GM21528 (cell line): ENCODE data around the gene XPO6.

ENCODE experiments used
- ATAC-seq: cut with Tn5 transposase; IDR thresholded peaks from one replicate; pipeline ENCODE4 v1.9.1; 2021; ENCODE audit warnings: mild to moderate bottlenecking, moderate library complexity; ENCODE audit not compliant: unreplicated experiment, low FRiP score

The XPO6 gene

DNA sequence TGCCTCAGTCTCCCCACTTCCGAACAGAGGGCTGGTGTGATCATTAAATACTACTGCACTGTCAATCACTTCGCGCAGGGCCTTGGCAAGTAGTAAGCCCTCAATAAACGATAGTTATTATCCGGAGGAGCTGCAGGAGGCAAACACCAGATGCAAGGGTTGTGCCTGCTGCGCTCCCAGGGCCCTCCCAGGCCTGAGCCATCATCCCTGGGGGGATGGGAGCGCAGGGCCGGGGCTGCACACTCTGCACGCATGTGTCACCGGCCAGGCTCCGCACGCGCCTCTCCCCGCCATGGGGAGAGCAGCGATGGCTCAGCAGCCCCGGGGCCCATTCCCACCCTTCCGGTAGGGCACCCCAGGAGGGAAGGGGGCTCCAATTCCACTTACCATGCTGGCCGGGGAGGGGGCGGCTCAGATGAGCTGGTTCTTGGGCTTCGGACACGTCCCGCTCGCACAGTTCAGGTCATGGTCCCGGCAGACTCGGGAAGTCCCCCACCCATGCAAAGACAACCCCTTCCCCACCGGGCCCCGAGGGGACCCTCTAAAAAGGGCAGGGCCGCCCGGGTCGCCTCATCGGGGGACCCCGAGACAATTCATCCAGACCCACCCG is 681 bp downstream of the XPO6 start:
- peak; percentile 38 for ATAC-seq

DNA sequence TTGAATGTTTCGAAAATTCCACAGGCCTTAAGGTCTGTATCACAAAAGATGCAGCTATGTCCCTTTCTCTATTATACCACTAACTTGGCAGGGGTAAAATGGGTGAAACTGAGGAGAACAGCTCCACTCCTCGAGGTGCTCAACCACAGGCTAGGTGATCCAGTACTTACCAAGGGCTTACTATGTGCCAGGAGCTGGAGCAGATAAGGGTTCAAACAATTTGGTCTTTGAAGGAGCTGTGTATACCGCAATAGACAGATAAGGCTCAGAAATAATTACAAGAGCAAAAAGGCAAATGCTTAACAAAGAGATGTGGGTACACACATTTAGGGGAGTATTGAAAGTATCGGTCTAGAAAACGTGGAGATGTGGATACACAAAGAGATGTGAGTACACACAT is 1.5 kb downstream of the XPO6 start:
- no peak for ATAC-seq

DNA sequence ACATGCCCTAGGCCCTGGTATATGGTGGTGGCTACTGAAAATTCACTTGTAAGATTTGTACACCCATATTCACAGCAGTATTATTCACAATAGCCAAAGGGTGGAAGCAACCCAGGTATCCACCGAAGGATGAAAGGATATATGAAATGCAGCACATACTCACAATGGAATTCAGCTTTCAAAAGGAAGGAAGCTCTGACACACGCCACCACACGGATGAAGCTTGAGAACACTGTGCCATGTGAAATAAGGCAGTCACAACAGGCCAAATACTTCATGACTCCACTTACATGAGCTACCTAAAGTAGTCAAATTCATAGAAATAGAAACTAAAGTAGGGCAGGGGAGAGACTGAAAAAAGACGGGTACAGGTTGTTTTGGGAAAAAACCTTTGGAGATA is 2.9 kb downstream of the XPO6 start:
- ATAC-seq, result no peak

DNA sequence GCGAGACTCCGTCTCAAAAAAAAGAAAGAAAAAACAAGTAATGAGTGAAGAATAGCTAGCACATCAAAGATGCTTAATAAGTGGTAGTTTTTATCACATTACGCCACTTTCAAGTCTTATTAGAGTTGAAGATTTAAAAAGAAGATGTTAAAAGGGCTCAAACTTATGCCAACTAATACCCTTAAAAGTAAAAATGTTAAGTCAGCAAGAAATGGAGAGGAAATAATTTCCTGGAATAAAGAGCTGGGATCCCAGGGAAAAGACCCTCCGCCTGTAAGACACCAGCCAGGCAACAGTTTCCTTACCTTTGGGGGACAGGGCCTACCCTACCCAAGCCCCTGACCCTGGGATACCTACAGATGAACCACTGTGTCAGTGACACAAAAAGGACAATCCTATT is 3.6 kb downstream of the XPO6 start:
- no peak for ATAC-seq

DNA sequence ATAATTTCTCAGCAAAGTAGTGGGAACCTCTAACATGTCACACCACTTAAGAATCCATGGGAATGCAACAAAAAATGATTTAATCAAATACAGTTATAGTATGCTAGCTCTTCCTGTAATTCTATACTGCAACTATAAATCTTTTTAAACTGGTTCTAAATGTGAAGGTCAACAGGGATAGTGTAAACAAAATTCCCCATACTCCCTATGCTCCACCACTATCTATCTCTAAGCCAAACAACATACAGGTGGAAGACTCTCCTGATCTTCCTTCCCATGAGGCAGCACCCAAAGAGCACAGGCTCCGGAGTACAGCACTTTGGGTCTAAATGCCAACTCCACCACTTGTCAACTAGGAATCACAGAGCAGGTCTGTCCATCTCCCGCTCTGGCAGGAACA is 4.4 kb downstream of the XPO6 start:
- ATAC-seq, result no peak

DNA sequence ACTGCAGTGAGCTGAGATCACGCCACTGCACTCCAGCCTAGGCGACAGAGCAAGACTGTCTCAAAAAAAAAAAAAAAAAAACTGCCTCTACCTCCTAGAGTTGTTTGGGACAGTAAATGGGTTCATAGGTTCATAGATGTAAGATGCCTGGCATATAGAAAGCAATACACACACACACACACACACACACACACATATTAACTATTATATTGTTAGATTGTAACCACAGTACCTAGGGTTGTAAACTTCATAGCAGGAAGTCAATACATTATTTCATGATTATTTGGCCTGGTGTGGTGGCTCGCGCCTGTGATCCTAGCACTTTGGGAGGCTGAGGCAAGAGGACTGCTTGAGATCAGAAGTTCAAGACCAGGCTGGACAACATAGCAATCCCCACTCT is 5.8 kb downstream of the XPO6 start:
- no peak for ATAC-seq

DNA sequence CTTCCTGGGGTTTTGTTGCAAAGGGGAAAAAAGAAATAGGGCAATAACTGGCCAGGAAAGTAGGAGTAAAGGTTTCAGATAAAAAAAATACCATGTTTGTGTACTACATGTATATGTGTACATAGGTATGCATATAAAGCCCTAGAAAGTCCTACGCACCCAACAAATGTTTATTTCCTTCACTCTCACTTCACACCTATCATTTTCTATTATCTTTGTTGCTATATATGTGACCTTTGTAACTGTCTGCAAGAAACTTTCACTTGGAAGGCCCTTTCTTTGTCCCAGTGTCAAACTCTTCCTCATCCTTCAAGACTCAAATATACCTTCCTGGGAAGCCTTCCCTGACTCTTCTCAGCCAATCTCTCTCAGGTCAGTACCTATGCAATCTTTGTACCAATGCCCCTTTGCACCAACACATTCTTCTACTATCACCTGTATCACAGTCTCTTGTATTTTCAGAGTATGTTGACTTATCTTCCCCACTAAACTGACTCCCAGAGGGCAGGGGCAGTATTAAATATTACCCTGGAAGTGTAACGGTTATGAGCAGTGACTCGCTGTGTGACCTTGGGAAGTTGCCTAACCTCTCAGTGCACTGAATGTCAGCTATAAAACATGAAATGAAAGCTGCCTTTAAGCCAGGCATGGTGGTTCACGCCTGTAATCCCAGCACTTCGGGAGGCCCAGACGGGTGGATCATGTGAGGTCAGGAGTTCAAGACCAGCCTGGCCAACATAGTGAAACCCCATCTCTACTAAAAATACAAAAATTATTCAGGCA is 6.5 kb downstream of the XPO6 start:
- ATAC-seq, result no peak

DNA sequence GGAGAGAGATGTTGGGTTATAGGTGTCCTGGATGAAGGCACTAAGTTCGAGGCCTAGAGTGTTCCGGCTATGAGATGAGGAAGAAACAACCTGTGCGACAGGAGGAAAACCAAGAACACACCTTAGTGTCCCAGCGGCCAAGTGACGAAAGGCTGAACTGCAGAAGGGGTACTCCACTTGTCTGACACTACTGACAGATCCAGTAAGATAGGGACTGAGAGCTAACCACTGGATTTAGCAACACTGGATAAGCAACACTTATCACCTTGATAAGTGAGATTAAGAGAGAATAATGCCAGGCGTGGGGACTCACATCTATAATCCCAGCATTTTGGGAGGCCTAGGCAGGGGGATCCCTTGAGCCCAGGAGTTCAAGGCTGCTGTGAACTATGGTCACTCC is 7.1 kb downstream of the XPO6 start:
- no peak for ATAC-seq

DNA sequence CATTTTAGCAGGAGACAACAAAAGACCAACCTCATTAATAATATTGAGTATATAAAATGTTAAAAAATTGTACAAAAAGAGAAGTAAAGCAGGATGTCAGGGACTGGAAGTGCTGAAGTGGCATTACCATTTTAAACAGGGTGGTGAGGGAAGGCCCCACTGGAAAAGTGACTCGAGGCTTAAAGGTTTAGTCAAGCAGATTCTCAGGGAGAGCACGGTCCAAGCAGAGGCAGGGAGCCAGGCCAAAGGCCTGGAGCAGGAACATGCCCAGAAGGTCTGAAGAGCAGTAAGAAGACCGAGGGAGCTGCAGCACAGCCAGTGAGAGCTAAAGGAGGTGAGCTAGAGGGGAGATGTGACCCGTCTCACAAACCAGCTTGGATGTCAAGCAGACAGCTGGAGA is 7.6 kb downstream of the XPO6 start:
- ATAC-seq, result no peak

DNA sequence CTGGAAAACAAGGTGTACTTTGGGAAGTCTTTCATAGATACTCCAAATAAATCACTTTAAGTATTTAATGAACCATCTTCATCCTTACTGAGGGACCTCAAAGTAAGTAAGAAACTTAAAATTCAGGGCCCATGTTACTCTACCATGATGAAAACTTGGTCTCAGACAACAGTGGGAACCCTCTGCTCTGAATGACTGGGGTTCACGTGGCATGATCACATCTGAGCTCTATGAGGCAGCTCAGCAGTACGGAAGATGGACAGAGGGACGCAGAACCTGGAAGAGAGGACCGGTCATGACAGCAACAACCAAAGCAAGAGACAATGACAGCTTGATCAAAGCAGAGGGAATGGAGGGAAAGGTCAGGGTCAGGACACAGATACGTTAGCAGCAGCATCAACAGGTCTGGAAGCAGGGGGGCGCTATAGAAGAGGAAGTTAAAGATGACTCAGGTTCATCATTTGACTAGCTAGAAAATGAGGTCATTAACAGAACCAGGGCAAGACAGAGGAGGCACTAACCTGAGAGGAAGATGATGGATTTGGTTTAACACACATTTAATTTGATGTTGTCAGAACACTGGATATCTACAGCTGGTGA is 9.5 kb downstream of the XPO6 start:
- no peak for ATAC-seq

DNA sequence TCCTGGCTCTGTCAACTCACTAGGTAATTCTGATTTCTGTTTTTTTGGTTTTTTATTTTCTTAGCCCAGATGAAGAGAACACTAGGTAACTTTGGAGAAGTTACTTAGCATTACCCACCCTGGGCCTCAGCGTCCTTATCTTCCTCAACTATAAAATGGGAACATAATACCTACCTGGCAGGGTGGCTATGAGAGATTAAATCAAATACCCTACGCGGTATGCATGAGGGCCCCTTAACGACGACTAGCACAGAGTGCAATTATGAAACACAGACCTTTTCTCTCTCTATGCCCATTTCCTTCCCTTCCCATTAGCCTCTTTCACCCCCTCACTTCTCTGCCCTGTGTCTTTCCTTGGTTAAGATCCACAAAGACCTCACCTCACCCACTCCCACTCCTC is 11.1 kb downstream of the XPO6 start:
- ATAC-seq, result no peak

DNA sequence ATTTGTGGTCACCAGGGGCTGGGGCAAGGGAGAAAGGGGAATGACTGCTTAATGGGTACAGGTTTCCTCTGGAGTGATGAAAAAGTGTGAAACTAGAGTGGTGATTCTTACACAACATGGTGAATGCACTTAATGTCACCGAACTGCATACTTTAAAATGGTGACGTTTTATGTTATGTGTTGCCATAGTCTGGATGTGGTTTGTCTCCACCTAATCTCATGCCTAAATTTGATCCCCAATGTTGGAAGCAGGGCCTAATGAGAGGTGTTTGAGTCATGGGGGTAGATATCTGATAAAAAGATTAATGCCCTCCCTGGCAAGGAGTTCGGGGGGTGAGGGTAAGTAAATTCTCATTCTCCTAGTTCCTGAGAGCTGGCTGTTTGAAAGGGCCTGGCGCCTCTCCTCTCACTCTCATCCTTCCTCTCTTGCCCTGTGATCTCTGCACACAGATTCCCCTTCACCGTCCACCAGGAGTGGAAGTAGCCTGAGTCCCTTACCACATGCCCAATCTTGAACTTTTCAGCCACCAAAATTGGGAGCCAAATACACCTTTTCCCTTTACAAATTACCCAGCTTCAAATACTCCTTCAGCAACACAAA is 15.3 kb downstream of the XPO6 start:
- no peak for ATAC-seq

DNA sequence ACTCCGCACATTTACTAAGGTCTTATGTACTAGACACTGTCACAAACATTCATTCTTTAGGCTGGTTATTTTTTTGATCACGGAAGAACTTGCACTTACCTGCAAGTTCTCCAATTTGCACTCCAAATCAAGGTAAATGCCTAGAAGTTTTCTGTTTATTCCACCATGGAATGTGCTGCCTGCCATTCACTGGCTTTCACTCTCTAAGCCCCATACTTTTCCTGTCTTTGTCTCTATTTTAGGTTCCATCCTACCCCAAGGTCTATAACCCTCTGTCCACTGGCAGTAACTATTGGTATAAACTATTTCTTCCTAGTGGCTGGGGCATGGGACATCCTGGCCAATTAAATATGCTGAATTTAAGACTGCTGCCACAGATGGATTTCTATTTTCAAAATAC is 15.9 kb downstream of the XPO6 start:
- ATAC-seq, result no peak

DNA sequence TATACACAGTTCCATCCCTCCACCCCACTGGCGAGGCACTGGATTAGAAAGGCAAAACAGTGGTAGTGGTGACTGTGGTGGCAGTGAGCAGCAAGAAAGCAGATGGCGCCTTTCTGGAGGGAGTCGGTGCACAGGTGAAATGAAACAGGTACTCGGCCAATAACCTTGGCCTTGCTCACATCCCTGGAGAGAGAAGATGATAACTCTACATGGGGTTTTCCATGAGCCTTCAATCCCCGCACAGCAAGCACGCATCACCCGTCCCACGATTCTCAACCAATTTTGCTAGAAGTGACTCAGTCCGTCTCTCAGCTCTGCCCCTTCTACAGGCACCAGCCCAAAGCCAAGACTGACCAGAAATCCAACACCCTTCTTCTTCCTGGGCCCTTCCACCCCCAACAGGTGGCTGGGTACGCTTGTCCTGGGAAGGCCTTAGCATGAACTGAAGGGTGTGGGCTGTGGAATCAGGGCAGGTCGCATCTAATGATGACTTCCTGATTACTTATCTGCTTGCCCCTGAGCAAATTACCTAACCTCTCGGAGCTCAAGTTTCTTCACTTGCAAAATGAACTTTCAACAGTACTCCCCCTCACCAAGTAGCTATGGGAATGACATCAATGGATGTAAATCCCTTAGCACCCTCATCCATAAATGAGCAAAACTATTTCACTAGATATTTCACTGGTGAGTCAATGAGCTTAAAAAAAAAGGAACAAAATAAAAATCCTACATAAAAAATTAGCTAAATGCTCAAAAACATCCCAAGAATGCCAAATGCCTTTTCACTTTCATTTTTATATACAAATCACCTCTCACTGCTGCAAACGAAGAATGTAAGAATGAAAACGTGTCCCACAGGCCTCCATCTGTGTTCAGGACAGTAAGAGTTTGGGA is 18.0 kb downstream of the XPO6 start:
- peak; percentile 32 for ATAC-seq

DNA sequence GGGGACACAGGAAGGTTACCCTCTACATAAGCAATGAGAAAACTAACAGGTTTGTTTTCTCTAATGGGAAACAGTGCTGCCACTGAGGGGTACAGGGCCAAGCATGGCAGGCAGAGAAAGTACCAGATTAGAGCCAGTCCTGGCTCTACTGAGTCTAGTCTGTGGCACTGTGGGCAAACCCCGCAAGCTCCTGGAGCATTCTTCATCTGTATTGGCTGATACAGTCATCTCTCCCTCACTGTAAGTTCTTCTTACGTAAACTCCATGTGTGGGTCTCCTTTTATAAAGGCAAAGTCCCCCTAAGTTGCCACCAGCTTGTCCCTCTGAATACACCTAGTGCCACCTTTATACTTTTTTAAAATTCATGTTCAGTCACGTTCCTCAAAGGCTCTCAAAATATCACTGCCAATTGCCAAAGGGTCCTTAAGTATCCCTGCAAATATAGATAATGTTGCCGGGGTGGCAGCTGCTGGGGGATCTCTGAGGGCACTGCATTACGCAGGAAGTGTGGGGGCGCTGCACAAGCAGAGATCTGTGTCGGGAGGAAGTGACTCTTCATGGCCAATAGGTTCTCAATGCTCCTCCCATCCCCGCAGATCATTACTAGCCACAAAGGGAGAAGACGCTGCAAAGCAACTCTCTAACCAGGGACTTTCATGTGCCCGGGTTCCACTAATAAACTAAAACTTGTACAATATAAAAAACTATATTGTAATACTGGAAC is 18.8 kb downstream of the XPO6 start:
- ATAC-seq, result peak; percentile 60

DNA sequence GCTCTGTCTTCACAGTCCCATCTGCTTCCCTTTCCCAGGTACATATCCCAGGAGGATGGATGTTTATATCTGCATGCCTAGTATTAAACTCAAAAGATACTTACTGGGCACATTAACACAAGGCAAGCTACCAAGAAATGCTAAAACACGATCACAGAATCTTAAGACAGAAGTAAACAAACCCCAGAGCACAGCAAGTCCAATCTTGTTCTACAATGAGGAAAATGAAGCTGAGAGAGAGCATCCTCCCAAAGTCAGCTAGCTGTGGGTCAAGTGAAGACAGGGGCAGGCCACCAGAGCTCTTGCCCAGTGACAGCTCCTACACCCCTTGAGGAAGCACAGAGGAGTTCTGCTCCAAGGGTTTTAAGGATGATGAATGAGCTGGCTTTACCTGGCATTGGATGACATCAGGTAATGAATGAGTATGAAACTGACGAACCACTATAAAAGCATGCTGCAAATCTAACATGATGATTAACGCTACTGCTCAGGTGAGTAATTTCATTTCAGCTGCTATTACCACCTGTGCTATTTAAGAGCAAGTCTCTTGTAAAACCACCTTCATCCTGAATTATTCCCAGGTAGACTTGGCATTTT is 20.3 kb downstream of the XPO6 start:
- no peak for ATAC-seq

DNA sequence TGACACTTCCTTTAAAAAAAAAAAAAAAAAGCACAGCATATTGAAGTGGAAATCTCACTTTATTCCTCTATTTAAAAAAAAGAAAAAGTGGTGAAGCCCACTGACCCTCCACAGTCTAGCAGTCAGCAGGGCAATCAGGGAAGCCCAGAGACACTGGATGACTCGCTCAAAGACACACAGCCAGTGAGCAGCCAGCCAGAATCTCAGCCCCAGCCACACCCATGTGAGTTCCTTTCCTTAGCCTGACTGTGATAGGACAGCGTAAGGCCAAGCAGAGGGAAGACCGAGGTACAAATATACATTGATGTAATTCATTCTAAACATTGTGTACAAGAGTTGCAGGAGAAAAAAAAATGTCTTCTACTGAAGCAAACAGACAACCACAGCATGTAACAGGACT is 22.5 kb downstream of the XPO6 start:
- ATAC-seq, result no peak

DNA sequence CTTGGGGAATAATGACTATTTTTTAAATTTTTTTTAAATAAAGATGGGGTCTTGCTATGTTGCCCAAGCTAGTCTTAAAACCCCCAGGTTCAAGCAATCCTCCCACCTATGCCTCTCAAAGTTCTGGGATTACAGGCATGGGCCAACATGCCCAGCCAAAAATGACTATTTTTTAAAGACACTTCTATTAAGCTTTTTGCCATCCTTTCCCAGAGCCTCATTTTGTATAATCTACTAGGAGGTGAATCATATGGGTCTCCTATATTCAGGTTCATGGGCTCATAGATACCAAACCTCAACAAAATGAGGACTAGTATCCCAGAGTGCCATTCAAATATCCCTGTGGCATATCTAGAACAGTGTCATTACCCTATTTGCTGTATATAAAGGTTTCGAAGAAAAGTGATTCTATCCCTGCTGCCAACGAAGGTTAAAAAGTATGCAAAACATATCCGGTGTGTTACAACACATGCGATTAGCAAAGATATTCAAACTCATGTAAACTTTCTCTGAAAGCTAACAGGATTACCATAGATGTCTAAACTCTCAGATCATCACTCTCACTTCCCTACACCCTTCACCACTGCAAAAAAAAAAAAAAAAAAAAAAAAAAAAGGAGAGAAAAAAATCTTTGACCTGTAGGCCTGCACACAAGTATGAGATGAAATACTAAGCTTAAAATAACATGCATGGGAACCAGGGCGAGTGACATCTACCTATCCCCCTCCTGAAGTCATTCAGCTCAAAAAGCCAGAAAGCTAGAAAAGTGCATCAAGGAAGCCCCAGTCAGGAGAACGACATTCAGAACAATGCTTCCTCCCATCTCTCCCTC is 23.5 kb downstream of the XPO6 start:
- peak; percentile 67 for ATAC-seq

DNA sequence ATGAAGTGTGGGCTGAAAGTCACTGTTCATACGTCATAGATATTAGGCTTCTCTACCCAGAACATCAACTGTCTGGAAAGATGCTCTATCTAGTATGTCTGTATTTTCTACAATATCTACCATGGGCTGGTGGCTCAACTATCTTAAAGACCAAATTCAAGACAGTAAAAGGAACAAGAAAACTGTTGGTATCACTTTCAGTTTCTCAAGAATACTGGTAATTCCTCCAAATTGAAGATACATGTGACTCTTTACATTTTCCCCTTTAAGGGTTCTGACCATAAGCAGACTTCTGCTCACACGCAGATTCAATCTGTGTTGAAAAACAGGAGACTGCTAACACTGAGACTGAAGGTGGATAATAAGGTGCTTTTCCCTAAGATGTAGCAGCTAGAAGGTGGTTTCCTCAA is 24.2 kb downstream of the XPO6 start:
- ATAC-seq, result no peak
